Upper lobe of left lung (tissue), 6 donors: ENCODE results near the gene CFAP157. TPM values are rescaled to one million over a fixed set of nuclear protein-coding genes. Genes with fewer than 3 reads are reported as not detected.
"Not testable (repeated sequence)": the region's sequence is repeated elsewhere in the genome, so short reads cannot be mapped to it uniquely, and the experiment has no call there.

Experiments
- ATAC-seq, 2 donors: fragments of 200-7000 bp; cut with Tn5 transposase; one replicate each; pipeline ENCODE4 v1.9.1; 2022; ENCODE audit warnings: mild to moderate bottlenecking in 2 of 2, moderate library complexity in 2 of 2; ENCODE audit not compliant: low FRiP score in 2 of 2
- DNase-seq, 2 donors: peaks; one replicate each; pipeline ENCODE4 v3.0.0-alpha.2; 2019 to 2020
- H3K27ac ChIP-seq, 4 donors: fragments of 200-600 bp; sonication (generic); one replicate each; pipeline ENCODE4 v1.5.1; 2016 to 2019
- H3K27me3 ChIP-seq, 4 donors: fragments of 200-600 bp; sonication (generic); one replicate each; pipeline ENCODE4 v1.5.1; 2017 to 2019
- H3K36me3 ChIP-seq, 4 donors: fragments of 200-600 bp; sonication (generic); one replicate each; pipeline ENCODE4 v1.5.1; 2016 to 2019
- H3K4me1 ChIP-seq, 4 donors: fragments of 200-600 bp; sonication (generic); one replicate each; pipeline ENCODE4 v1.5.1; 2018 to 2019
- H3K4me3 ChIP-seq, 4 donors: fragments of 200-600 bp; sonication (generic); one replicate each; pipeline ENCODE4 v1.5.1; 2017 to 2019; ENCODE audit warnings: mild to moderate bottlenecking in 2 of 4, moderate library complexity in 1 of 4
- H3K9me3 ChIP-seq, 4 donors: fragments of 200-600 bp; sonication (generic); one replicate each; pipeline ENCODE4 v1.5.1; 2018 to 2019
- EP300 ChIP-seq, 4 donors: sonication (generic); formaldehyde crosslinking; IDR thresholded peaks; one replicate each; pipeline ENCODE4 v1.5.1; 2017; ENCODE audit warnings: antibody characterized with exemption in 4 of 4, control low read depth in 2 of 4
- POLR2A ChIP-seq, 4 donors: fragments of 450-650 bp; IDR thresholded peaks; one replicate each; pipeline ENCODE4 v1.5.1; 2016 to 2017; ENCODE audit warnings: antibody characterized with exemption in 4 of 4, mild to moderate bottlenecking in 2 of 4
- POLR2AphosphoS5 ChIP-seq, 2 donors: sonication (generic); formaldehyde crosslinking; IDR thresholded peaks; one replicate each; pipeline ENCODE4 v1.5.1; 2017; ENCODE audit warnings: antibody characterized with exemption in 2 of 2
- WGBS, 2 donors: methylation state at CpG; one replicate each; pipeline ENCODE4 v1.1.5; 2017 to 2018; 5-methylcytosine and 5-hydroxymethylcytosine counted together
- total RNA-seq, 6 donors: library from RNA; depleted of rRNA in 4 of 6; stranded (reverse); fragments of >200 nt in 4 of 6; gene quantifications; one replicate each; pipeline versions ENCODE4 v1.1.0 to v1.2.1, GENCODE V29; 2016 to 2021
- TF ChIP-seq, protein P1 (sequence below), 6 experiments: fragments of 450-650 bp in 4 of 6; fragments of 200-600 bp in 2 of 6; sonication (generic) in 2 of 6; IDR thresholded peaks; one replicate each; pipeline ENCODE4 v1.5.1; 2016 to 2019; ENCODE audit warnings: antibody characterized with exemption in 6 of 6
- donor health status: DM: no; HTN: no; CAD: no; lungs with moderate emphysema.
- donor health status: DM: no; HTN: yes; CAD: no; lungs with severe emphysema.

Gene CFAP157
- total RNA-seq, 6 donors from 2014 or later: 0.77 to 125 (median 37.0) TPM

DNA sequence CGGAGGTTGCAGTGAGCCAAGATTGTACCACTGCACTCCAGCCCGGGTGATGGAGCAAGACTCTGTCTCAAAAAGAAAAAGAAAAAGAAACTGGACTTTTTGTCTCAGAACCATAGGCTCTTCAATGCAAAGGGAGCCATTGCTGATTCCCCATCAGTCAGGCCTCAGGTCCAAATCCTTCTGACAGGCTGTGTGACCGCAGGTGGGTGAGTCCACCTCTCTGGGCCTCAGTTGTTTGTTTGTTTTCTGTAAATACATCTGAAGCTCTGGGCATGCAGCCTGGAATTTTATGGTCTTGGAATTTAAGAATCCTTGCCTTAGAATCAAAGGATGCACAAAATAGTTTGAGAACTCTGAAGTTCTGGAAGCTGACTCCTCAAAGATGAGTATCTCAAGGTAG, 49.4 kb downstream of the CFAP157 start:
- ATAC-seq (no peak), DNase-seq (no peak)
- TF ChIP-seq POLR2A (IDR thresholded peaks at IDR 0.05) (no peak), POLR2AphosphoS5 (IDR thresholded peaks at IDR 0.05) (no peak), EP300 (IDR thresholded peaks at IDR 0.05) (no peak)
- TF ChIP-seq, protein P1, sequence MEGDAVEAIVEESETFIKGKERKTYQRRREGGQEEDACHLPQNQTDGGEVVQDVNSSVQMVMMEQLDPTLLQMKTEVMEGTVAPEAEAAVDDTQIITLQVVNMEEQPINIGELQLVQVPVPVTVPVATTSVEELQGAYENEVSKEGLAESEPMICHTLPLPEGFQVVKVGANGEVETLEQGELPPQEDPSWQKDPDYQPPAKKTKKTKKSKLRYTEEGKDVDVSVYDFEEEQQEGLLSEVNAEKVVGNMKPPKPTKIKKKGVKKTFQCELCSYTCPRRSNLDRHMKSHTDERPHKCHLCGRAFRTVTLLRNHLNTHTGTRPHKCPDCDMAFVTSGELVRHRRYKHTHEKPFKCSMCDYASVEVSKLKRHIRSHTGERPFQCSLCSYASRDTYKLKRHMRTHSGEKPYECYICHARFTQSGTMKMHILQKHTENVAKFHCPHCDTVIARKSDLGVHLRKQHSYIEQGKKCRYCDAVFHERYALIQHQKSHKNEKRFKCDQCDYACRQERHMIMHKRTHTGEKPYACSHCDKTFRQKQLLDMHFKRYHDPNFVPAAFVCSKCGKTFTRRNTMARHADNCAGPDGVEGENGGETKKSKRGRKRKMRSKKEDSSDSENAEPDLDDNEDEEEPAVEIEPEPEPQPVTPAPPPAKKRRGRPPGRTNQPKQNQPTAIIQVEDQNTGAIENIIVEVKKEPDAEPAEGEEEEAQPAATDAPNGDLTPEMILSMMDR (IDR thresholded peaks at IDR 0.05): no peak
- Histone ChIP-seq H3K36me3 (peaks cover 0 to 44% (median 14%) of the 10 kb centered on the region in 4 donors), H3K4me1 (peaks cover 4 to 30% (median 14%) of the 10 kb centered on the region in 4 donors), H3K27ac (peak overlapping the region; percentile 56 to 89 (median 74)), H3K27me3 (peaks cover 0 to 16% (median 4%) of the 10 kb centered on the region in 4 donors), H3K9me3 (no peaks in the 10 kb centered on the region), H3K4me3 (peak overlapping the region in 2 of 4 donors; percentile 38 to 47)
- WGBS, 2 donors: 87% methylated on average over 3 of the region's 3 CpGs

DNA sequence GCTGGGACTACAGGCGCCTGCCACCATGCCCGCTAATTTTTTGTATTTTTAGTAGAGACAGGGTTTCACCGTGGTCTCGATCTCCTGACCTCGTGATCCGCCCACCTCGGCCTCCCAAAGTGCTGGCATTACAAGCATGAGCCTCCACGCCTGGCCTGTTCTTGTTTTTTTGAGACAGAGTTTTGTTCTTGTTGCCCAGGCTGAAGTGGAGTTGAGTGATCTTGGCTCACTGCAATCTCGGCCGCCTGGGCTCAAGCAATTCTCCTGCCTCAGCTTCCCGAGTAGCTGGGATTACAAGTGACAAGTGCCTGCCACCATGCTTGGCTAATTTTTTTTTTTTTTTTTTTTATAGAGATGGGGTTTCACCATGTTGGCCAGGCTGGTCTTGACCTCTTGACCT, 50.0 kb downstream of the CFAP157 start:
- peaks cover 0 to 38% (median 10%) of the 10 kb centered on the region in 4 donors for H3K36me3 ChIP-seq
- not testable (repeated sequence) for ATAC-seq, H3K9me3 ChIP-seq, DNase-seq
- peaks cover 4 to 30% (median 17%) of the 10 kb centered on the region in 4 donors for H3K4me1 ChIP-seq
- H3K27ac ChIP-seq: peak overlapping the region in 3 of 4 donors; percentile 44 to 89 (median 89)
- H3K27me3 ChIP-seq: peaks cover 0 to 16% (median 4%) of the 10 kb centered on the region in 4 donors
- WGBS, 2 donors: 58 to 77% methylated on average over 11 of the region's 11 CpGs
- peak overlapping the region in 1 of 4 donors; percentile 46 for H3K4me3 ChIP-seq

DNA sequence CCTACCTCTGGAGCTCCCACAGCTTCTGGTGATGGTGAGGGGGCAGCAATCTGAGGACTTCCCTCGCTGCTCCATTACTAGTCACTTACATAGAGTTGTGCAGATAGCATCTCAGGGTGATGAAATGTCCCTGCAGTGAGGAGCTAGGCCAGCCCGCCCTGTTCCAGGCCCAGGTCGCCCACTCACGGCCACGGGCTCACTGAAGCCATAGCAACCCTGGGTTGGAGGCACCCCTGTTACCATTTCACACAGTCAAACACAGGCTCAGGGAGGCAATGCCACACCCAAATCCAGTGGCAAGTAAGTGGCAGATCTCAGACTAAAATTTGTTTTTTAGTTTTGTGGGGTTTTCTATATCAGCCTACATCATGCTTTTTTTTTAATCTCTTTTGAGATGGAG, 52.1 kb downstream of the CFAP157 start:
- WGBS, 2 donors: 40 to 58% methylated on average over 3 to 5 of the region's 5 CpGs
- H3K4me3 ChIP-seq: peak overlapping the region in 3 of 4 donors; percentile 17 to 46 (median 40)
- no peak for ATAC-seq

DNA sequence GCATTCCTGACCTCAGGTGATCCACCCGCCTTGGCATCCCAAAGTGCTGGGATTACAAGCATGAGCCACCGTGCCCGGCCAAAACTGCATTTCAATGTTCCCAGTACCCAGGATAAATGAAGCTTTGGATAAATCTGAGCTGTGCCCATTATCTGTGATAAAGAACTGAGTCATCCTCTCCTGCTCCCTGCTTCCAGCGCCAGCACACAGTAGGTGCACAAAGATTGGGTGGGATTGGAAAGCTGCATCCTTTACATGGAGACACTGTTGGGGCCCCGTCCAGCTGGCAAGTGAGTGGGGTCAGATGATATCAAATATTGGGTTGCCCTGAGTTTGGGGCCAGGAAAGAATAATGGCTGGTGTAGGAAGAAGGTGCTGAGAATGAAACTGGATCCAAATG, 54.3 kb downstream of the CFAP157 start:
- peak overlapping the region in 3 of 4 donors; percentile 27 to 46 (median 40) for H3K4me3 ChIP-seq
- DNase-seq: no peak
- no peaks in the 10 kb centered on the region for H3K9me3 ChIP-seq
- no peak for ATAC-seq
- H3K27ac ChIP-seq: peak overlapping the region; percentile 84 to 89 (median 87)
- H3K27me3 ChIP-seq: no peaks in the 10 kb centered on the region
- H3K4me1 ChIP-seq: peaks cover 25 to 52% (median 36%) of the 10 kb centered on the region in 4 donors
- peaks cover 0 to 19% (median under 1%) of the 10 kb centered on the region in 4 donors for H3K36me3 ChIP-seq
- TF ChIP-seq, protein P1 (IDR thresholded peaks at IDR 0.05): no peak
- no peak for TF ChIP-seq EP300 (IDR thresholded peaks at IDR 0.05)
- TF ChIP-seq POLR2AphosphoS5 (IDR thresholded peaks at IDR 0.05): no peak
- no peak for TF ChIP-seq POLR2A (IDR thresholded peaks at IDR 0.05)
- 70 to 79% methylated on average over 5 of the region's 5 CpGs for WGBS, 2 donors

More for the DNA sequence above, 52.1 kb downstream of the CFAP157 start:
- Histone ChIP-seq H3K27ac (peak overlapping the region; percentile 58 to 89 (median 87)), H3K27me3 (peaks cover 0 to 16% (median 4%) of the 10 kb centered on the region in 4 donors), H3K36me3 (peaks cover 0 to 27% (median 7%) of the 10 kb centered on the region in 4 donors), H3K9me3 (no peaks in the 10 kb centered on the region), H3K4me1 (peaks cover 14 to 49% (median 27%) of the 10 kb centered on the region in 4 donors)
- no peak for DNase-seq
- TF ChIP-seq EP300 (IDR thresholded peaks at IDR 0.05) (no peak), POLR2AphosphoS5 (IDR thresholded peaks at IDR 0.05) (no peak), POLR2A (IDR thresholded peaks at IDR 0.05) (no peak)
- TF ChIP-seq, protein P1 (IDR thresholded peaks at IDR 0.05): no peak

DNA sequence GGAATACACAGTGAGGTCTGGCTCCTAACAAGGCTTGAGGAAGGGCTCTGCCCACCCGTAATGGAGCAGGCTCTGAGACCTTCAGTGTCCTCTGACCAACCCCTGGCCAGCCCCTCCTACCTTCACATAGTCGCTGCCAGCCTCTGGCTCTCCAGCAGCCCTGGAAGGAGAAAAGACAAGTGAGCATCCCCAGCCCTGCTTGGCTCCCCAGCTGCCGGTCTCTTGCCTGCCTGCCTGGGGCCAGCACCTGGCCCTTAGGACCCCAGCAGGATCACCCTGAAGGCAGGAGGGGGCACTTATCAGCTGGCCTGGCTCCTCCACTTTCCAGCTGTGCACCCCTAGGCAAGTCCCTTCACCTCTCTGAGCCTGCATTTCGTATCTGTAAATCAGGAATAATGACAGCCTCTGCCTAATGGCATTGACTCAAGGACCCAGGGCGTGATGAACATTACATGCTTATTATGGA, 54.7 kb downstream of the CFAP157 start:
- TF ChIP-seq POLR2AphosphoS5 (IDR thresholded peaks at IDR 0.05) (peak in 1 of 2 donors; percentile 22), POLR2A (IDR thresholded peaks at IDR 0.05) (no peak), EP300 (IDR thresholded peaks at IDR 0.05) (no peak)
- TF ChIP-seq, protein P1 (IDR thresholded peaks at IDR 0.05): no peak
- no peaks in the 10 kb centered on the region for H3K27me3 ChIP-seq
- H3K36me3 ChIP-seq: peaks cover 0 to 24% (median 2%) of the 10 kb centered on the region in 4 donors
- no peaks in the 10 kb centered on the region for H3K9me3 ChIP-seq
- DNase-seq (no peak), ATAC-seq (no peak)
- peak overlapping the region; percentile 84 to 89 (median 87) for H3K27ac ChIP-seq
- WGBS, 2 donors: 37 to 53% methylated on average over 3 to 5 of the region's 5 CpGs
- H3K4me3 ChIP-seq: peak overlapping the region; percentile 2 to 46 (median 34)
- peaks cover 30 to 56% (median 41%) of the 10 kb centered on the region in 4 donors for H3K4me1 ChIP-seq
